ACC112 (cell line): ENCODE measurements around the gene USP37.

Experiments
- H2AFZ ChIP-seq: fragments of 200-600 bp; sonication (generic); one replicate; pipeline ENCODE4 v1.6.0; 2017; ENCODE audit warnings: antibody characterized with exemption, low read length; ENCODE audit not compliant: unreplicated experiment
- H3K27ac ChIP-seq: fragments of 200-600 bp; sonication (generic); 2 replicates; pipeline ENCODE4 v1.5.1; 2014; ENCODE audit warnings: low read depth, mild to moderate bottlenecking, antibody characterized with exemption, low read length, moderate library complexity
- H3K27me3 ChIP-seq: fragments of 200-600 bp; sonication (generic); 2 replicates; pipeline ENCODE4 v1.6.1; 2014; ENCODE audit warnings: mild to moderate bottlenecking, antibody characterized with exemption, low read length, moderate library complexity, mixed read lengths; ENCODE audit not compliant: insufficient read depth
- H3K36me3 ChIP-seq: fragments of 200-600 bp; sonication (generic); 2 replicates; pipeline ENCODE4 v1.6.1; 2016; ENCODE audit warnings: mild to moderate bottlenecking, antibody characterized with exemption, low read length, moderate library complexity, mixed read lengths; ENCODE audit not compliant: insufficient read depth
- H3K4me1 ChIP-seq: fragments of 200-600 bp; sonication (generic); one replicate; pipeline ENCODE4 v1.6.1; 2016; ENCODE audit warnings: low read length, mixed read lengths; ENCODE audit not compliant: insufficient read depth, unreplicated experiment, control insufficient read depth
- H3K4me3 ChIP-seq: fragments of 200-600 bp; sonication (generic); 2 replicates; pipeline ENCODE4 v1.5.1; 2014; ENCODE audit warnings: mild to moderate bottlenecking, low read depth, low read length
- H3K79me2 ChIP-seq: fragments of 200-600 bp; sonication (generic); one replicate; pipeline ENCODE4 v1.6.0; 2016; ENCODE audit warnings: low read length; ENCODE audit not compliant: control insufficient read depth, unreplicated experiment, insufficient read depth

USP37 gene

GRCh38 chr2:218421027-218421426, 147.1 kb downstream of the USP37 start:
- Histone ChIP-seq H2AFZ (no peak overlapping the region), H3K79me2 (no peaks in the 10 kb centered on the region), H3K4me3 (no peak overlapping the region), H3K36me3 (no peaks in the 10 kb centered on the region), H3K27ac (no peak overlapping the region), H3K4me1 (no peaks in the 10 kb centered on the region), H3K27me3 (no peaks in the 10 kb centered on the region)

- Histone ChIP-seq H2AFZ (no peak overlapping the region), H3K36me3 (no peaks in the 10 kb centered on the region), H3K4me1 (no peaks in the 10 kb centered on the region), H3K79me2 (no peaks in the 10 kb centered on the region), H3K4me3 (no peak overlapping the region), H3K27me3 (no peaks in the 10 kb centered on the region), H3K27ac (no peak overlapping the region)
These were observed 148.4 kb downstream of the USP37 start for GRCh38 chr2:218419630-218420216.

GRCh38 chr2:218418717-218419458, 149.3 kb downstream of the USP37 start, which contains the start of gene VIL1:
Gene VIL1 (plus strand): TSS chr2:218419123. CDS start chr2:218423779, 4,656 bp downstream.
- Histone ChIP-seq H3K27ac (no peak within 1 kb of the TSS), H3K4me3 (no peak within 1 kb of the TSS), H3K27me3 (no peaks in the 10 kb centered on the region), H3K36me3 (no peaks in the 10 kb centered on the region), H3K4me1 (no peaks in the 10 kb centered on the region), H3K79me2 (no peaks in the 10 kb centered on the region), H2AFZ (no peak within 1 kb of the TSS)

GRCh38 chr2:218418321-218418716, 149.8 kb downstream of the USP37 start:
- no peaks in the 10 kb centered on the region for H3K36me3 ChIP-seq
- H3K79me2 ChIP-seq: no peaks in the 10 kb centered on the region
- H3K27ac ChIP-seq: no peak overlapping the region
- H3K4me1 ChIP-seq: no peaks in the 10 kb centered on the region
- H3K27me3 ChIP-seq: no peaks in the 10 kb centered on the region
- H2AFZ ChIP-seq: no peak overlapping the region
- no peak overlapping the region for H3K4me3 ChIP-seq

- H3K4me1 ChIP-seq: peaks cover 27% of the 10 kb centered on the region
- H3K4me3 ChIP-seq: no peak overlapping the region
- peaks cover 4% of the 10 kb centered on the region for H3K79me2 ChIP-seq
- H3K36me3 ChIP-seq: peaks cover 7% of the 10 kb centered on the region; the same call in 1 of the 2 replicates
- no peak overlapping the region for H2AFZ ChIP-seq
- H3K27ac ChIP-seq: no peak overlapping the region
- H3K27me3 ChIP-seq: no peaks in the 10 kb centered on the region
These were observed 160.4 kb downstream of the USP37 start for GRCh38 chr2:218407717-218408116.

- Histone ChIP-seq H3K27me3 (no peaks in the 10 kb centered on the region), H3K27ac (peak overlapping the region; percentile 50), H3K4me1 (peaks cover 27% of the 10 kb centered on the region), H3K36me3 (peaks cover 7% of the 10 kb centered on the region; the same call in 1 of the 2 replicates), H3K79me2 (peaks cover 10% of the 10 kb centered on the region), H3K4me3 (peak overlapping the region; percentile 68), H2AFZ (peak overlapping the region; percentile 59)
These were observed 161.1 kb downstream of the USP37 start for GRCh38 chr2:218406949-218407618.

- Histone ChIP-seq H3K36me3 (peaks cover 7% of the 10 kb centered on the region; the same call in 1 of the 2 replicates), H3K27me3 (no peaks in the 10 kb centered on the region), H3K79me2 (peaks cover 17% of the 10 kb centered on the region), H3K4me3 (peak overlapping the region; percentile 69), H2AFZ (peak overlapping the region; percentile 59), H3K27ac (peak overlapping the region; percentile 50), H3K4me1 (peaks cover 32% of the 10 kb centered on the region)
These were observed 161.8 kb downstream of the USP37 start for GRCh38 chr2:218406209-218406948.

DNA sequence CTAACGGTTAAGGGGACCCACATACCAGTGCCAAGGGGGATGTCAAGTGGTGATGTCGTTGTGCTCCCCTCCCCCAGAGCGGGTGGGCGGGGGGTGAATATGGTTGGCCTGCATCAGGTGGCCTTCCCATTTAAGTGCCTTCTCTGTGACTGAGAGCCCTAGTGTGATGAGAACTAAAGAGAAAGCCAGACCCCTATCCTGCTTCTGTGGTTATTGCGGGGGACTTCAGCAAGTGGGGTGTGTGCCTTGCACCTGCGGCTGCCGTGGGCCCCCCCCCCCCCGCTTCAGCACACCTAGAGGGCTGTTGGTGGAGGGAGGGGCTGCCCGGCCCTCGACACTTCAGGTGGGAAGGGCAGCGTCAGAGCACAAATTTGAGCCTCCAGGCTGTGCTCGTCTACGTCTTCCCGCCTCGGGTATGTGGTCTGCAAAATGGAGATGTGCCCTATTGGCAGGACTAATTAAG, 162.4 kb downstream of the USP37 start:
- H3K79me2 ChIP-seq: peaks cover 23% of the 10 kb centered on the region
- H3K27ac ChIP-seq: peak overlapping the region; percentile 35
- no peak overlapping the region for H2AFZ ChIP-seq
- peaks cover 34% of the 10 kb centered on the region for H3K4me1 ChIP-seq
- peaks cover 7% of the 10 kb centered on the region; the same call in 1 of the 2 replicates for H3K36me3 ChIP-seq
- H3K27me3 ChIP-seq: no peaks in the 10 kb centered on the region
- peak overlapping the region; percentile 69 for H3K4me3 ChIP-seq

DNA sequence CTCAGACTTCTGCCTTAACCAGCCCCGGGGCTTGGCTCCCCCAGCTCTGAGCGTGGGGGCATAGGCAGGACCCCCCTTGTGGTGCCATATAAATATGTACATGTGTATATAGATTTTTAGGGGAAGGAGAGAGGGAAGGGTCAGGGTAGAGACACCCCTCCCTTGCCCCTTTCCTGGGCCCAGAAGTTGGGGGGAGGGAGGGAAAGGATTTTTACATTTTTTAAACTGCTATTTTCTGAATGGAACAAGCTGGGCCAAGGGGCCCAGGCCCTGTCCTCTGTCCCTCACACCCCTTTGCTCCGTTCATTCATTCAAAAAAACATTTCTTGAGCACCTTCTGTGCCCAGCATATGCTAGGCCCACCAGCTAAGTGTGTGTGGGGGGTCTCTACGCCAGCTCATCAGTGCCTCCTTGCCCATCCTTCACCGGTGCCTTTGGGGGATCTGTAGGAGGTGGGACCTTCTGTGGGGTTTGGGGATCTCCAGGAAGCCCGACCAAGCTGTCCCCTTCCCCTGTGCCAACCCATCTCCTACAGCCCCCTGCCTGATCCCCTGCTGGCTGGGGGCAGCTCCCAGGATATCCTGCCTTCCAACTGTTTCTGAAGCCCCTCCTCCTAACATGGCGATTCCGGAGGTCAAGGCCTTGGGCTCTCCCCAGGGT, 162.9 kb downstream of the USP37 start:
- H2AFZ ChIP-seq: no peak overlapping the region
- H3K36me3 ChIP-seq: peaks cover 7% of the 10 kb centered on the region; the same call in 1 of the 2 replicates
- peaks cover 28% of the 10 kb centered on the region for H3K79me2 ChIP-seq
- H3K27ac ChIP-seq: peak overlapping the region; percentile 35; the same call in 1 of the 2 replicates
- peak overlapping the region; percentile 69; the same call in 1 of the 2 replicates for H3K4me3 ChIP-seq
- no peaks in the 10 kb centered on the region for H3K27me3 ChIP-seq
- peaks cover 34% of the 10 kb centered on the region for H3K4me1 ChIP-seq
